NCI-H1092 treated with DMSO at 0.1 percent for 48 hours (cell line): ENCODE data around the gene WFDC12.

Source experiments
- DNase-seq: peaks from one replicate; lab custom pipeline; 2025; lab: John Stamatoyannopoulos, UW

WFDC12 gene

GRCh38 chr20:45115386-45115774, 8.9 kb downstream of the WFDC12 start:
- no peak for DNase-seq

DNA sequence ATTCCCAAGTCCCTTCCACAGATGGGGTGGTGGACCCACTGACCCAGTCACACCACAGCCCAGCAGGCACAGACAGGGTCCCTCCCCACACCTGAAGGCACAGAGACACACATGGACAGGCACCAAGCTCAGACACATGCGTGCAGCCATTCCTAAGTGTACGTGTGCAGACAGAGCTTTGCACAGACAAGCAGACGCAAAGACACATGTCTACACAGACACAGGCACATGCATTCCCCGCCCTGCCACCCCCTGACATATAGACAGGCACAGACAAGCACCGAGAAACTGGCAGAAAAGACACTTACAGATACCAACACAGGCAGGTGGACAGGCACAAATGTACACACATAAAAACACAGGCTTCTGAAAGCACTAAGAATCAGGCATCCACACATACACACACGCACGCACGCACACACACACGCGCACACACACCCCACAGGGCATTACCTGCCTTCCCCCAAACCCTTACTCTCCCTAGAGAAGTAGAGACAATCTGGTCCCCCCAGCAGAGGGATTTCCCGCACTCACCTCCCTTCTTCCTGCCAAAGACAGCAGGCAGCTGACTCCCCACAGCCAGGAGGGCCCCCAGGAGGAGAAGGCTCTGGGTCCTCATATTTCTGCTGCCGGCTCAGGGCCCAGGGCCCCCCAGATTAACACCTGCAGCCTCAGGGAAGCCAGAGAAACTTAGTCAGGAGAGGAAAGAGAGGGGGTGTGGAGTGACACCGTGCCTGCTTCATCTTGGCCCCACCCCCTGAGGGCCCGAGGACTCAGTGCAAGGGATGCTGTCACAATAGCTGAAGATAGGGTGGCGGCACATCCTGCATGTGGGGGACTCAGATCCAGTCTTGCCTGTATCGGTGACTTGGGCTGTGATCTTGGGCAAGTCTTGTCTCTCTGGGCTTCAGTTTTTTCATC, 9.5 kb downstream of the WFDC12 start, which contains the start of gene WFDC5:
WFDC5 (minus strand) TSS at position 710 of the 921 bp plus-strand sequence; CDS start at position 619, 91 bp downstream.
- DNase-seq: no peak

GRCh38 chr20:45113865-45114264, 10.4 kb downstream of the WFDC12 start:
- no peak for DNase-seq

DNA sequence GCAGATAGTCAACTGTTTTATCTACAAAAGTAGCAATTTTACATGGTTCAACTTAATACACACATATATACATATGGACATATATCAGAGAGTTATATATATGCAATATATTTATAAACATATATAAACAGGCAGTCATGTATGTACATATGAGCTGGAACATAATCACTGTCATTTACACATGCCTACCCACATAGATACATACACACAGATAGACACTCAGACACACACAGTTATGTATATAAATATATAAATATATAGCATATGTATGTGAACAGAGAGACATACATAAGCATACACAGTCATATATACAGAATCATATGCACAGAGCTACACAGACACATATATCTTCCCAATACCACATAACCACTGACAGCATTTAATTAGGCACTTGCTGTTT, 11.5 kb downstream of the WFDC12 start:
- no peak for DNase-seq

- no peak for DNase-seq
Observed at GRCh38 chr20:45111799-45112471, 12.3 kb downstream of the WFDC12 start.

GRCh38 chr20:45111285-45111684, 13.0 kb downstream of the WFDC12 start:
- DNase-seq: no peak

GRCh38 chr20:45110301-45110700, 14.0 kb downstream of the WFDC12 start:
- DNase-seq: no peak

- DNase-seq: no peak
Observed at GRCh38 chr20:45109634-45110033, 14.6 kb downstream of the WFDC12 start.

GRCh38 chr20:45105317-45105716, 18.9 kb downstream of the WFDC12 start:
- no peak for DNase-seq

DNA sequence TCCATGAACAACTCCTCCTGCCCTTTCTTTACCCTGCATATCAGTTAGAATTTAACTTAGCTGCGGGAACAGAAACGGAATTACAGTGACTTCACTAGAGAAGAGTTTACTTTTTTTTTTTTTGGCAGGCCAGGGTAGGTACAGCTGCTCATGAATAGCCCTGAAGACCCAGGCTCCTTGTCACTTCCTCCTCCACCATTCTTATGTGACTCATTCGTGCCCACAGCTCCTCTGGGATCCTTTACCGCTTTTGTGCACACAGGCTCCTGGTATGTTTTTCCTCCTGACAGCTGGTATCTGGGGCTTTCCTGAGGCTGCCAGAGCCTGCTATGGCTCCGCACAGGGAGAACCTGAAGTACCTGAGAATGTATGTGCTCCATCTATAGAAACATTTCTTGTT, 19.5 kb downstream of the WFDC12 start:
- DNase-seq: no peak

DNA sequence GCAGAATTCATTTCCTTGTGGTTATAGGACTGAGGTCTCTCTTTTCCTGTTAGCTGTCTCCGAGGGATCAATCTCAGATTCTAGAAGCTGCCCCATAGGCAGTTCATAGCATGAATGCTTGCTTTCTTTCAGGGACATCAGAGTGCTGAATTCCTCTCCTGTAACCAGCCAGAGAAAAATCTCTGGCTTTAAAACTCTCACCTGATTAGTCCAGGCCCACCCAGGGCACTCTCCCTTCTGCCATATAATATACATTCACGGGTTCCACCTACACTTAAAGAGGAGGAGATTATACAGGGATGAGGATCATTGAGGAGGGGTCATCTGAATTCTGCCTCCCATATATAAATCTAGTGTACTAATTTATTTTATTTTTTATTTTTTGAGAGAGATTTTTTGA, 21.2 kb downstream of the WFDC12 start:
- no peak for DNase-seq

DNA sequence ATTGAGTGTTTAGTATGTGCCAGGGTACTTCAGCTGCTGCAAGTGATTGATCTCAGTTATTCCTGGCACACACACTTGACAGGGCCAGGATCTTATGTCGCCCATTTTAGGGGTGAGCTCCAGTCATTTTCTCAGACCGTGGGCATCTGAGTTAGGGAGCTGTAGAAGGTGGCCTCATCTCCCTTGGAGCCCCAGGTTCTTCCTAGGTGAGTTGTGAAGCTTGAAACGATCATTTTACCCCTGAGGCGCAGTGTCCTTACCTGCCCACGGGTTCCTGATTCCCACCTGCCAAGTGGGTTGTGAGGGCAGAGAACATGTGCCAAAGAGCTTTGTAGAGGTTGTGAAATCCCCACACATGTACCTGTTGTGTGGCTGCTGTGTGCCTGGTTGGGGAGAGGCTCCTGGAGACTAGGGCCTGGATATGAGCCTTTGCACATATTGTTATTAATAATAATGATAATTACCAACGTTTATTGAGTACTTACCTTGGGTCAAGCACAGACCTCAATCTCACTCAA, 22.9 kb downstream of the WFDC12 start:
- no peak for DNase-seq

DNA sequence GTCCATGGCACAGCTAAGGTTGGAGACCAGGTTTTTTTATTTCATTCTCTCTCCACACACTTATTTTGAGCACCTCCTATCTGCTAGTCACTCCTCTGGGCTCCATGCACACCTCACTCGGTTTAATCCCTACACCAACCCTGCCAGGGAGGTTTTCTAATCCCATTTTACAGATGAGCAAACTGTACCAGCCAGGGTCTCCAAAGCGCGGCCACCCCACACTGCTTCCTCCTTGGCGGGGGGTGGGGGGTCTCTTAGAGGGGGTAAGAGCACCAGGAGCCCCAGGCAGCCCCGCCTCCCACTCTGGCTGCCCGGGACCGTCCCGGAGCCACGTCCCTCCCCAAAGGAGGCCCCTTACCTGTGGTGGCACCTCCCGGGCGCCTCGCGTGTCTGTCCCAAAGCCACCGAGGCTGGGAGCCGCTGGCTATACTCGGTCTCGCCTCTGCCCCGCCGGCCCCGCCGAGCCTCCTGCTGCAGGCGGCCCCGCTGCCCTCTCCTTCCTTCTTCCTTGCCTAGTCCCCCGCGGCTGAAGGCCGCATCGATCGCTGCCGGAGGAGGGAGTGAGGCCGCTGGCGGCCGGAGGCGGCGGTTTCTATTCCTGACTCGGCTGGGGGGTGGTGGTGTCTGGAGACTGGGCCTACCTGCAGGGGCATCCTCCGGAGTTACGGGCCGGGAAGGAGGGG, 23.6 kb downstream of the WFDC12 start, which contains the start of gene KCNS1:
KCNS1 (minus strand) TSS at position 565 of the 683 bp plus-strand sequence. CDS start 1,891 bp downstream, outside the sequence.
- no peak for DNase-seq

DNA sequence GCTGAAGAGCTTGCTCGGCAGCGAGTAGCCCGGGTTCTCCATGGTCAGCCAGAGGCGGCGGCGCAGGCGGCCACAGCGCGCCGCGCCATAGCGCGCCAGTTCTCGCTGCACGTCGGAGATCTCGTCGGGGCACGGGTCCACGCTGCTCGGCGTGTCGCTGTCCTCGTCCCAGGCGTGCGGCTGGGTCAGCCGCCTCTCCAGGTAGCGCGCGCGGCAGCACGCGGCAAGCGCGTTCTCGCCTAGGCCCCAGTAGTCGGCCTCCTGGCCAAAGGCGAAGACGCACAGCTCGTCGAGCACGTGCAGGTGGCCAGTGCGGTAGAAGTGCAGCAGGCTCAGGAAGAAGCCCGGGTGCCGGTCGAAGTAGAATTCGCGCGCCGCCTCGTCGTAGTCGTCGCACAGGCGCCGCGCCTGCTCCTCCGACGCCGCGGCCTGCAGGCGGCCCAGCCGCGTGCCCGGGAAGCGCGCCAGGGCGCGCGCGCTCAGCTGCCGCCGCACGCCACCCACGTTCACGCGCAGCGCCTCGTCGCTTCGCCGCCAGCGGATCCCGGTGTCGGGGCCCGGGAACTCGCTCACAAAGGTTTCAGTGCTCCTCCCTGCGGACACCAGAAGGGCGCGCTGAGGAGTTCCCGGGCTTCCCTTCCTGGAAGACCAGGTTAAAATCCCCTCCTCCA, 26.0 kb downstream of the WFDC12 start:
- no peak for DNase-seq

DNA sequence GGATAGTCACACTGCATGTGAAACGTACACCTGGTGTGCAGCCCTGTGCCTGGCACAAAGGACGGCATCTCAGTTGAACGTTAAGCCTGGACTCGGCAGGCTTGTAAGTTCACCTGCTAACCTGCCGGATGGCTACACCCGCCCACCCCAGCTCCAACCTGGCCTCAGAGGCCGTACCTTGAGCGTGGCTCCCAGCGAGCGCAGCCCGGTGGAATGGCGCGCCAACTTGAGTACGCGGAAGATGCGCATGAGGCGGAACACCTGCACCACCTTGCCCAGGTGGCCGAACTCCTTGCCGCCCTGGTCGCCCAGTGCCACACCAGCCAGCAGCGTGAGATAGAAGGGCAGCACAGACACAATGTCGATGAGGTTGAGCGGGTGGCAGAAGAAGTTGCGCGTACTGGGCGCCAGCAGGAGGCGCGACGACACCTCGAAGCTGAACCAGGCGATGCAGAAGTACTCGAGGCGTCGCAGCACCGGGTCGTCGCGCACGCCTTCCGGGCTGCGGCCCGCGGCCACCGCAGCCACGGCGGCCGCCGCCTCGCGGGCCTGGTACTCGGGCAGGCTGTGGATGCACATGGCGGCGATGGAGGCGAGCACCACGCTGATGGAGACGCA, 26.7 kb downstream of the WFDC12 start:
- DNase-seq: peak; percentile 11

DNA sequence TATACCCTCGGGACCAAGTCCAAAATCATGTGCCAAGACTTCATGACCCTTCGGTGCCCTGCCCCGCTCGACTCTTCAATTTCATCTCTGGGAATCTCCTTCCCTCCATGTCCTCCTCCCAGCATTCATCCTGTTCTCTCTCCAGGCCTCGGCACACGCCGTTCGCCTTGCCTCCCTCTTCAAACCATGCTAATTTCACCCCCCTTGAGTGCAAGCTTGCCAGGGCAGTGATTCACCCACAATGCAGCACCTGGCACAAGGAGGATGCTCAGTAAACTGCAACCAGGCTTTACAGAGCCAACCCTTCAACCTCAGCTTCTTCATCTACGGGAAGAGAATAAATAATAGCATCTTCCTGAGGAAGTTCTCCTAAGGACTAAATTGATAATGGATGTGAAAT, 27.5 kb downstream of the WFDC12 start:
- no peak for DNase-seq

- DNase-seq: peak; percentile 8
Observed at GRCh38 chr20:45095805-45096238, 28.4 kb downstream of the WFDC12 start.

DNA sequence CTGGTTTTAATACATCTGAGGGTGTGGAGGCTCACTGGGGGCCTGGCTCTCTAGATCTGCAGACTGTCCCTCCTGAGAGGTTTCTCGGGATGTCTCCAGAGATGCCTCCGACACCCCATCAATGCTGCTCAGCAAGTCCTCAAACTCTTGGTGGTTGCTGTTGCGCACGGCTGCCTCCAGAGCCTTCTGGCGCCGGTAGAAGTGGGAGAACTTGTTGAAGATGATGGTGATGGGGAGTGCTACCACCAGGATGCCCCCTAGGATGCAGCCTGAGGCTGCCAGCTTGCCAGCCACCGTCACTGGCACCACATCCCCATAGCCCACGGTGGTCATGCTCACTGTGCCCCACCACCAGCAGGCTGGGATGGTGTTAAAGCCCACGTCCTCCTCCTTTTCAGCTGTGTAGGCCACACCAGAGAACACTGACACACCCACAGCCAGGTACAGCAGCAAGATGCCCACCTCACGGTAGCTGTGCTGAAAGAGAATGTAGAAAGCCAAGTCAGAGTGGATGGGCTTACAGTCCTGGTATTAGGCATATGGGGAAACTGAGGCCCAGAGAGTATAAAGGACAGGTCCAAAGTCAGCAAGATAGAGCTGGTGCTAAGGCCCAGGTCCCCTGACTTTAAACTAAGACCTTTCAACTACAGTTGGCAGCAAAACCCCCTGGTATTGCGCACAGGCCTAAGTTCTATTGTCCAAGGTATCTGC, 29.2 kb downstream of the WFDC12 start:
- DNase-seq: no peak

DNA sequence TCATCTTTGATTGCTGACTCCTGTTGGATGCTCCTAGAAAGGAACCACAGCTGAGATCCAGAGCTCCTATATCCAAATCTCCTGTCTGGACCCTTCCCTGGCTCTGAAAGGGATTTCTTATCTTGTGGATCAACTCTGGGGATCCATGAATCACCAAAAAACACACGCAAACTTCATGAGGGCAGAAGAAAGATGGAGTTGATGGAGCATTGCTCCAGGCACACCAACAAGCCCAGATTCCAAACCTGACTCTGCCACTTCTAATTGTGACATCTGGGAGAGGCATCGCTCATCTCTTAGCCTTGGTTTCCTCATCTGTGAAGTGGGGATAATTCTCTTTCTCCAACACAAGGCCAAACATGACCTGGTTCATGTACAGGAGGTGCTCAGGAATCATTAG, 30.1 kb downstream of the WFDC12 start:
- DNase-seq: no peak

DNA sequence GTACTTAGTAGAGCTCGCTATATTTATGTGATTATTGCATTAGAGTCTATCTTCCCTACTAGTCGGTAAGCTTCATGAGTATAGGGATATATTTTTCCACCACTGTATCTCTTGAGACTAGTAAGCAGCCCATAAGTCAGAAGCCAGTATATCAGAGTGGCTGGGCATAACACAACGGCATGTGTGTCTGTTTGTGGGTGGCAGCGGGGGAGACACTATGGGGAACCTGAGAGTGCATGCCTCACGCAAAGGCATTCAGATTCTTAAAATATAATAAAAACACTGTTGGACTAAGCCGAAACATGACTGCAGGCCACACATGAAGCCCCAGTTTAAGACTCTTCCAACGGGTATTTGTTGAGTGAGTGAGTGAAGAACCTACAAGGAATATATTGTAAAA, 31.4 kb downstream of the WFDC12 start:
- no peak for DNase-seq

DNA sequence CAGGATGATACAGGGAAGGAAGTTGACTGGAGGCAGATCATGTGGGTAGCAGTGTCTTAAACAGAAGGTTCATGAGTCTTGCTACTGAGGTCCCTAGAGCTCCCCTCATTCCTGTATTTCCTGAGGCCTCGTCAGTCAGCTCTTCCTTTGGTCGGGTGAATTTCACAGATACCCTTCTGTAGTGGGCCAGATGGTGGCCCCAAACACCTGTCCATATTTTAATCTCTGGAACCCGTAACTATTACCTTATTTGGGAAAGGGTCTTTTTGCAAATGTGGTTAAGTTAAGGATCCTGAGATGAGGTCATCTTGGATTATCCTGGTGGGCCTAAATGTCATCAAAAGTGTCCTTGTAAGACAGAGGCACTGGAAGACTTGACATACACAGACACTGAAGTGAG, 32.9 kb downstream of the WFDC12 start:
- DNase-seq: no peak
